Left lobe of liver (tissue), 2 donors: ENCODE results near the gene DOK6. TPM values are rescaled to one million over a fixed set of nuclear protein-coding genes. Genes with fewer than 3 reads are reported as not detected.

Source experiments
- ATAC-seq: fragments of 200-7000 bp; cut with Tn5 transposase; one replicate; pipeline ENCODE4 v1.9.1; 2020; ENCODE audit warnings: mild to moderate bottlenecking, moderate library complexity
- DNase-seq: peaks from one replicate; pipeline ENCODE4 v3.0.0-alpha.2; 2020; ENCODE audit warnings: low spot score
- total RNA-seq: library from RNA; stranded (reverse); gene quantifications from one replicate; pipeline ENCODE4 v1.2.1, GENCODE V29; 2021
- donor health status: DM: no; HTN: no; CAD: no; lungs with moderate emphysema.
- donor health status: DM: no; HTN: yes; CAD: no.

Gene DOK6
- total RNA-seq, 1 donor from 2014 or later, result 2.4 TPM

DNA sequence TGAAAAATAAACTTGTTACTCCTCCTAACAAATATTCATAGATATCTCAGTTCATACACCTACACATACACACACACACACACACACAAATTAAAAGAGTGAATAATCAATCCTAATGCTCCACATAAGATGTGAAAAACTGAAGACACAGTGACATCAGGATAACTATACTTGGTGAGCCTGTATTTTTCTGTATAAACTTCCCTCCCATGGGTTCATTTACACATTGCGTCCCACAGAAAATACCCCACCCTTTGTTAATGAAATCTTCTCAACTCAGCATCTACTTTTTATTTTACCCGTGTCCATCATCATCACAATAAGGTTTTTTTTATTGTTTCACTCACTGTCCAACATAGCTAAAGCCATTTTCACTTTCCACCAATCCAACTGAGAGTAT lies 486.6 kb downstream of the DOK6 start:
- ATAC-seq (no peak), DNase-seq (no peak)

DNA sequence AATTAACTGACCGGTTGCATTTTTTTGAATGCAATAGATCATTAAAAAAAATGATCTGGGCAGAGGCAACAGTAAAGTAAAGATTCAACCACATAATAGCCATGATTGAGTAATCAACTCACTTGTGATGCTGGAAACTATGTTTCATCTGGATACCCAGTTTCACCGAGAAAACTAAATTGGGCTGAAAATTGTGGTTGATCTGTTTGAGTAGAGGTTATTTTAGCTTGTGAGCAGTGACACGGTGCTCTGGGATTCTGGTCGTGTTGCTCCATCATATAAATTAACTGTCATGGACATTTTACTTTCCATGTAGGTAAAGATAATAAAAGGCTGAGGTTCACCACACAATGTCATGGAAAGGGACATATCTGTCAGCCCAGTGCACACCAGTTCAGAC lies 488.3 kb downstream of the DOK6 start:
- ATAC-seq (no peak), DNase-seq (no peak)

DNA sequence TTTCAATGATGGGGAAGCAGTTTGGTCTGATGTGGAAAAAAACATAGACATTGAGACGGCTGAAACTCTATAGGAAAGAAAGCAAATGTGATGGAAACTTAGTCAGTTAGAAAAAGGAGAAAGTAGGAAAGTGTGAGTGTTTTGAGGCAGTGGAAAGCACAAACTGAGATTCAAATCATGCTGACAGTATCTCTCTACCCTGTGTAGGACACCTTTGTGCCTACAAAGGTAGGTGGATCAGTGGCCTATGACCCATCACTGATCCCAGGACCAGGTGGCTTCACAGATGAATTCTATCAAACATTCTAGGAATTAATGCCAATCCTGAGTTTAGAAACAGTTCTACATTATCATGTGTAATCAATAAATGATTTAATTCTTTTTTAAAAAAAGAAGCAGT lies 489.9 kb downstream of the DOK6 start:
- DNase-seq, result no peak
- ATAC-seq, result no peak

DNA sequence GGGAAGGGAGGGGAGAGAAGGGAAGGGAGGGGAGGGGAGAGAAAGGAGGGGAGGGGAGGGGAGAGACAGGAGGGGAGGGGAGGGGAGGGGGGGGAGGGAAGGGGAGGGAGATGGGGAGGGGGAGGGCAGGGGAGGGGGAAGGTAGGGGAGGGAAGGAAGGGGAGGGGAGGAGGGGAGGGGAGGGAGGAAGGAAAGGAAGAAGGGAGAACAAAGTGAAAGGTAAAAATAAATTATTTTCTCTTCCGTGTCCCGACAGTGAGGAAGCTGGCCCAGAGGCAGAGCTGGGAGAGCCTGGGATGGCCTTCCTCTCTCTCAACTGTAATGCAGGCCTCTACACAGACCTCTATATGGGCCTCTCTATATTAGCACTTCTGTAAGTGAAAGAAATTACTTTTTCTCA lies 493.8 kb downstream of the DOK6 start:
- ATAC-seq (no peak), DNase-seq (no peak)

- no peak for ATAC-seq
- no peak for DNase-seq
Measured at GRCh38 chr18:69895066-69896047, 494.7 kb downstream of the DOK6 start.

DNA sequence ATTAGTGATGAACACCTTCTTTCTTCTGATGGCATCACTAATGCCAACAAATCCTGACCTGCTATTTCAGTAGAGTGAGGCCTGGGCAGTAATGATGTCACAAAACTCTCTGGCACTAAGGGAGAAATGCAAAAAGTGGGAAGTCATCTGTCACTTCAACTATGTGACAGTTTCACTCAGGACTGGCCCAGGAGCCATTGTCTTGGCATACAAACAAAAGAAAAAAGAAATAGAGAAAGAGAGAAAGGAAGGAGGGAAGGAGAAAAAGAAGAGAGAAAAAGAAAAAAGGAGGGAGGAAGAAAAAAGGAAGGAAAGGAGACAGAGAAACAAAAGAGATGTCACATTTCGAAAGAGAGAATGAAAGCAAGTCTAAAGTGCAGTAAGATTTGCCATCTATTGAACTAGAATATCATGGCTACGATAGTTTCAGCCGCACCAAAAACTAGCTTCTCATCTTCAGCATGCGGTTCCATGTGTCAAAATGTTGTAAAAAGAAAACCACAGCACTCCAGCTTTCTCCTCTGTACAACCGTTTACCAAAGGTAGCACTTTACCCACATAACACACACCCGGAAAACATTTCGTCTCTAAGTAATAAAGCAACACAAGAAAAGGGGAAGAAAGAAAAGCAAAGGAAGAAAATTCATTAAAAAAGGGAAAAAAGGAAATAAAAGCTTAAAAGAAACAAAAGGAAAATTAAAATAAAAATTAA lies 496.9 kb downstream of the DOK6 start:
- ATAC-seq (no peak), DNase-seq (no peak)

DNA sequence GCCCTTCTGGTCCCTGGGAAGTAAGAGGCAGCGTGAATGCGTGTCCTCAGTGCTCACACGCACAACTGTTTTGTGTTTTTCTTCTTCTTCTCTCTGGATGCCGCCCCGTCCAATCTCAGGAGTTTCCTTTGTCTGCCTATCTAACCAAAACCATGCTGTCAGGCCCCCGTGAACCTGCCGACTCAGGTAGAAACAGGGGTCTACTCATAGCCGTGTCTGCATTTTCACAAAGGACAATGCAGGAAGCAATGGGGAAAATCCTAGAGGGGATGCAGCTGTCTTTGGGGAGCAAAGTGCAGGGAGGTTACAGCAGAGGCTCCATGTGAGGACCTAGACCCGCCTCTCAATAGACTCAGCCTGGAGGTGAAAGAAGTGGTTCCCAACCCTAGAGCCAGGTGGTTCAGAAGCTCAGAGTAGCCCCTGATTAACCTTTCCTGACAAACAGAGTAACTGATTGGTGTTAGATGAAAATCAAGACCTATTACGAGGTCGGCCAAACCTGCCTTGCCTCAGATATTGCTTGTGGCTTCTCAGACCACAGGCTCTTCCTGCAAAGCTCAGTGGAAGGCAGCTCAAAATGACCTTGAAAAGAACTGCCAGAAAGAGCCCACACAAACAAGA lies 497.7 kb downstream of the DOK6 start:
- ATAC-seq, result no peak
- DNase-seq, result no peak
